AG10803 (cell line): ENCODE measurements around the gene LEO1.

Experiments used
- DNase-seq: peaks from one replicate; pipeline ENCODE4 v3.0.0; 2010; ENCODE audit warnings: low read depth
- H3K4me3 ChIP-seq: 2 replicates; pipeline ENCODE4 v1.5.1; 2011; ENCODE audit warnings: mild to moderate bottlenecking, low read length, control low read depth
- CTCF ChIP-seq: conservative IDR thresholded peaks from 2 replicates; pipeline ENCODE4 v1.5.1; 2011; ENCODE audit warnings: mild to moderate bottlenecking, low read length, control low read depth, inconsistent platforms

The LEO1 gene

GRCh38 chr15:52016316-52016715, 44.7 kb upstream of the LEO1 start:
- DNase-seq: no peak
- H3K4me3 ChIP-seq: no peak overlapping the region
- no peak for TF ChIP-seq CTCF

GRCh38 chr15:52014616-52015015, 43.0 kb upstream of the LEO1 start:
- H3K4me3 ChIP-seq: no peak overlapping the region
- no peak for TF ChIP-seq CTCF
- DNase-seq: no peak

GRCh38 chr15:52013151-52013791, 41.7 kb upstream of the LEO1 start:
- DNase-seq: peak; percentile 40
- TF ChIP-seq CTCF: no peak
- H3K4me3 ChIP-seq: no peak overlapping the region

- DNase-seq: no peak
- no peak for TF ChIP-seq CTCF
- no peak overlapping the region for H3K4me3 ChIP-seq
These were observed 40.6 kb upstream of the LEO1 start for GRCh38 chr15:52012210-52012609.

- no peak for TF ChIP-seq CTCF
- H3K4me3 ChIP-seq: no peak overlapping the region
- no peak for DNase-seq
These were observed 40.1 kb upstream of the LEO1 start for GRCh38 chr15:52011711-52012144.

- DNase-seq: peak; percentile 84
- no peak for TF ChIP-seq CTCF
- H3K4me3 ChIP-seq: no peak overlapping the region
These were observed 39.3 kb upstream of the LEO1 start for GRCh38 chr15:52010633-52011595.
